Hepatocyte (in vitro differentiated cells): ENCODE results near the gene PLXNC1.

ENCODE experiments used
- CTCF ChIP-seq: fragments of 200-600 bp; sonication (generic); IDR thresholded peaks from 2 replicates; pipeline ENCODE4 v1.5.1; 2016; ENCODE audit warnings: antibody characterized with exemption, mild to moderate bottlenecking; ENCODE audit not compliant: poor library complexity
- EZH2 ChIP-seq: fragments of 200-600 bp; sonication (generic); IDR thresholded peaks from 2 replicates; pipeline ENCODE4 v1.6.1; 2016; ENCODE audit warnings: antibody characterized with exemption, mild to moderate bottlenecking, borderline replicate concordance
- EZH2phosphoT487 ChIP-seq: fragments of 200-600 bp; sonication (generic); IDR thresholded peaks from one replicate; pipeline ENCODE4 v1.6.1; 2018; ENCODE audit warnings: antibody characterized with exemption, mild to moderate bottlenecking, low read depth, moderate library complexity; ENCODE audit not compliant: unreplicated experiment, severe bottlenecking

- no peak for TF ChIP-seq CTCF
- TF ChIP-seq EZH2: no peak
- no peak for TF ChIP-seq EZH2phosphoT487
Measured at GRCh38 chr12:94219622-94220302, 71.4 kb downstream of the PLXNC1 start.
